SK-N-SH (cell line): ENCODE data around the gene CEACAM3. TPM values are rescaled to one million over a fixed set of nuclear protein-coding genes. Genes with fewer than 3 reads are reported as not detected.
A peak's percentile ranks its signal among the peaks of the same experiment; 100 is the strongest.

Experiments used
- CTCF ChIA-PET: fragments of 300-600, 350-600 bp; formaldehyde crosslinking; extraction: SDS; loops from one replicate; lab custom pipeline; 2021; lab: Yijun Ruan, JAX
- POLR2A ChIA-PET: fragments of 350-600 bp; sonication (Branson Sonifier 250); formaldehyde crosslinking; extraction: SDS; loops from one replicate; lab custom pipeline; 2020; ENCODE audit warnings: antibody characterized with exemption, inconsistent platforms; lab: Yijun Ruan, JAX
- DNase-seq: peaks from one replicate; pipeline ENCODE4 v3.0.0; 2012
- H2AFZ ChIP-seq: fragments of 200-600 bp; sonication (generic); 2 replicates; pipeline ENCODE4 v1.8.1; 2016; ENCODE audit warnings: antibody characterized with exemption, mild to moderate bottlenecking, low read depth
- H3F3A ChIP-seq: fragments of 200-600 bp; sonication (generic); replicated peaks from 2 replicates; pipeline ENCODE3; 2016; ENCODE audit warnings: antibody characterized with exemption, mild to moderate bottlenecking; ENCODE audit not compliant: insufficient read depth
- H3K27ac ChIP-seq, 2 experiments: fragments of 200-500 bp in 1 of 2; fragments of 200-600 bp in 1 of 2; sonication (Bioruptor generic) in 1 of 2; sonication (generic), shearing (Covaris generic) in 1 of 2; 2 replicates each; pipeline versions ENCODE4 v1.5.1 to v1.6.1; 2014 to 2016; ENCODE audit warnings: low read depth in 2 of 2, inconsistent platforms in 1 of 2, low read length in 1 of 2, mild to moderate bottlenecking in 1 of 2, mixed read lengths in 1 of 2
- H3K27me3 ChIP-seq: fragments of 200-600 bp; sonication (generic), shearing (Covaris generic); 2 replicates; pipeline ENCODE4 v1.6.1; 2016; ENCODE audit warnings: mixed run types; ENCODE audit not compliant: insufficient read depth
- H3K36me3 ChIP-seq, 2 experiments: fragments of 200-500 bp in 1 of 2; fragments of 200-600 bp in 1 of 2; sonication (Bioruptor generic) in 1 of 2; sonication (generic) in 1 of 2; replicated peaks in 1 of 2; 2 replicates each; pipeline versions ENCODE3 to v1.5.1; 2014 to 2016; ENCODE audit warnings: low read length in 1 of 2, mild to moderate bottlenecking in 1 of 2; ENCODE audit not compliant: insufficient read depth in 2 of 2, control insufficient read depth in 1 of 2
- H3K4me1 ChIP-seq, 2 experiments: fragments of 200-500 bp in 1 of 2; fragments of 200-600 bp in 1 of 2; sonication (Bioruptor generic) in 1 of 2; sonication (generic), shearing (Covaris generic) in 1 of 2; 2 replicates each; pipeline versions ENCODE4 v1.5.1 to v1.6.1; 2014 to 2016; ENCODE audit warnings: low read depth in 1 of 2, low read length in 1 of 2, mixed run types in 1 of 2; ENCODE audit not compliant: insufficient read depth in 2 of 2, control insufficient read depth in 1 of 2
- H3K4me2 ChIP-seq: fragments of 200-600 bp; sonication (generic), shearing (Covaris generic); 2 replicates; pipeline ENCODE4 v1.6.1; 2017; ENCODE audit warnings: mixed run types
- H3K4me3 ChIP-seq, 2 experiments: fragments of 200-500 bp in 1 of 2; fragments of 200-600 bp in 1 of 2; sonication (Bioruptor generic) in 1 of 2; sonication (generic), shearing (Covaris generic) in 1 of 2; 2 replicates each; pipeline versions ENCODE4 v1.5.1 to v1.8.1; 2014 to 2016; ENCODE audit warnings: low read depth in 2 of 2, inconsistent platforms in 1 of 2, low read length in 1 of 2, mild to moderate bottlenecking in 1 of 2, mixed read lengths in 1 of 2, moderate library complexity in 1 of 2
- H3K79me2 ChIP-seq: fragments of 200-600 bp; sonication (generic); 2 replicates; pipeline ENCODE4 v1.8.1; 2017; ENCODE audit warnings: mild to moderate bottlenecking; ENCODE audit not compliant: insufficient read depth
- H3K9ac ChIP-seq: fragments of 200-600 bp; sonication (generic); 2 replicates; pipeline ENCODE4 v1.6.1; 2017; ENCODE audit warnings: mixed run types
- H3K9me2 ChIP-seq: fragments of 200-600 bp; sonication (generic); 2 replicates; pipeline ENCODE4 v1.6.1; 2017; ENCODE audit warnings: mixed run types
- H3K9me3 ChIP-seq: fragments of 200-600 bp; sonication (generic); 2 replicates; pipeline ENCODE4 v1.6.1; 2017; ENCODE audit warnings: mixed run types, mild to moderate bottlenecking, moderate library complexity
- H4K20me1 ChIP-seq: fragments of 200-600 bp; sonication (generic); 2 replicates; pipeline ENCODE4 v1.6.1; 2017; ENCODE audit warnings: mild to moderate bottlenecking, mixed run types; ENCODE audit not compliant: insufficient read depth
- CTCF ChIP-seq: fragments of 200-600 bp; sonication (generic); IDR thresholded peaks from 2 replicates; pipeline ENCODE4 v1.6.1; 2017; ENCODE audit warnings: antibody characterized with exemption, mild to moderate bottlenecking, moderate library complexity
- FOSL2 ChIP-seq: IDR thresholded peaks from 2 replicates; pipeline ENCODE4 v1.4.0; 2012; ENCODE audit warnings: low read depth, mild to moderate bottlenecking, moderate library complexity, borderline replicate concordance
- FOXJ3 ChIP-seq: sonication (generic); formaldehyde crosslinking; IDR thresholded peaks from 2 replicates; pipeline ENCODE4 v1.5.1; 2020; ENCODE audit warnings: mild to moderate bottlenecking, missing genetic modification reagents
- FOXM1 ChIP-seq: IDR thresholded peaks from 2 replicates; pipeline ENCODE4 v1.4.0; 2012; ENCODE audit warnings: low read depth, mild to moderate bottlenecking
- IRF3 ChIP-seq: fragments of 150-350 bp; IDR thresholded peaks from 2 replicates; pipeline ENCODE4 v1.6.1; 2016; ENCODE audit warnings: mild to moderate bottlenecking, low read depth, low read length
- MEF2A ChIP-seq: IDR thresholded peaks from 2 replicates; pipeline ENCODE4 v1.4.0; 2012; ENCODE audit warnings: low read depth, borderline replicate concordance
- MXI1 ChIP-seq: IDR thresholded peaks from 2 replicates; pipeline ENCODE4 v1.6.1; 2012; ENCODE audit warnings: mild to moderate bottlenecking, low read depth, low read length, improper control_type of control experiment
- POLR2AphosphoS5 ChIP-seq: IDR thresholded peaks from 2 replicates; pipeline ENCODE4 v1.6.1; 2012; ENCODE audit warnings: low read depth, low read length
- RAD21 ChIP-seq: IDR thresholded peaks from 2 replicates; pipeline ENCODE4 v1.6.1; 2012; ENCODE audit warnings: mild to moderate bottlenecking, low read length
- RXRA ChIP-seq: IDR thresholded peaks from 2 replicates; pipeline ENCODE4 v1.4.0; 2012; ENCODE audit warnings: low read depth, mild to moderate bottlenecking, borderline replicate concordance
- SMC3 ChIP-seq: IDR thresholded peaks from 2 replicates; pipeline ENCODE4 v1.6.1; 2012; ENCODE audit warnings: low read depth, low read length, improper control_type of control experiment
- WGBS: methylation state at CpG from one replicate; pipeline ENCODE4 v1.1.6; 2017; ENCODE audit warnings: low lambda C conversion rate; 5-methylcytosine and 5-hydroxymethylcytosine counted together
- polyA plus RNA-seq, 3 experiments: library from polyadenylated mRNA; depleted of rRNA; stranded (reverse); fragments of >200 nt; gene quantifications; 2 replicates each; pipeline ENCODE4 v1.2.3, GENCODE V29; 2012

The CEACAM3 gene
- polyA plus RNA-seq, 1 of the 3 experiments (the other 2 are of a cell fraction): not detected

GRCh38 chr19:41815301-41815700, 18.9 kb downstream of the CEACAM3 start:
- no peaks in the 10 kb centered on the region for H3K79me2 ChIP-seq
- DNase-seq: no peak
- no peaks in the 10 kb centered on the region for H4K20me1 ChIP-seq
- ChIA-PET CTCF (no interaction called here), POLR2A (no interaction called here)
- H3K9me3 ChIP-seq: no peaks in the 10 kb centered on the region
- H3K9ac ChIP-seq: no peak overlapping the region
- no peak overlapping the region for H2AFZ ChIP-seq
- H3K9me2 ChIP-seq: no peaks in the 10 kb centered on the region
- H3K4me3 ChIP-seq: no peak overlapping the region
- no peak for TF ChIP-seq MXI1
- TF ChIP-seq MEF2A: no peak
- TF ChIP-seq IRF3: no peak
- no peak for TF ChIP-seq FOXM1
- no peak for TF ChIP-seq POLR2AphosphoS5
- WGBS: 7% methylated on average over 4 of the region's 4 CpGs
- H3K27me3 ChIP-seq: peaks cover 14% of the 10 kb centered on the region; the same call in 1 of the 2 replicates
- no peaks in the 10 kb centered on the region for H3K36me3 ChIP-seq
- no peaks in the 10 kb centered on the region for H3K4me1 ChIP-seq
- no peak overlapping the region for H3K27ac ChIP-seq
- no peaks in the 10 kb centered on the region for H3F3A ChIP-seq
- H3K4me2 ChIP-seq: no peak overlapping the region

GRCh38 chr19:41816761-41817160, 20.4 kb downstream of the CEACAM3 start:
- no peak overlapping the region for H3K9ac ChIP-seq
- no peaks in the 10 kb centered on the region for H3K79me2 ChIP-seq
- no peaks in the 10 kb centered on the region for H3K36me3 ChIP-seq
- no peak overlapping the region for H3K27ac ChIP-seq
- no peak overlapping the region for H2AFZ ChIP-seq
- POLR2A ChIA-PET: no interaction called here
- H3K4me2 ChIP-seq: no peak overlapping the region
- DNase-seq: no peak
- H4K20me1 ChIP-seq: no peaks in the 10 kb centered on the region
- TF ChIP-seq IRF3 (no peak), MEF2A (no peak), FOSL2 (no peak)
- H3F3A ChIP-seq: no peaks in the 10 kb centered on the region
- CTCF ChIA-PET: interaction anchor here (1.0 to 1.1 kb wide), 3 partner anchors 24 to 38 kb away, joined by 3 read pairs; no protein-coding TSS in a partner anchor
- no peak overlapping the region for H3K4me3 ChIP-seq
- H3K9me3 ChIP-seq: no peaks in the 10 kb centered on the region
- 36% methylated on average over 2 of the region's 2 CpGs for WGBS
- H3K27me3 ChIP-seq: peaks cover 27% of the 10 kb centered on the region; the same call in 1 of the 2 replicates
- no peaks in the 10 kb centered on the region for H3K4me1 ChIP-seq
- no peaks in the 10 kb centered on the region for H3K9me2 ChIP-seq

- H3K36me3 ChIP-seq: no peaks in the 10 kb centered on the region
- no peak overlapping the region for H3K9ac ChIP-seq
- H3K4me1 ChIP-seq: no peaks in the 10 kb centered on the region
- H3K27ac ChIP-seq: no peak overlapping the region
- DNase-seq: peak; percentile 70
- TF ChIP-seq RXRA (no peak), SMC3 (peak; percentile 13; the same call in 1 of the 2 replicates), FOXJ3 (CRISPR knock-in tag) (no peak), RAD21 (peak; percentile 76), CTCF (peak; percentile 63)
- H2AFZ ChIP-seq: no peak overlapping the region
- no peaks in the 10 kb centered on the region for H3K79me2 ChIP-seq
- H3K27me3 ChIP-seq: peaks cover 38% of the 10 kb centered on the region; the same call in 1 of the 2 replicates
- no peaks in the 10 kb centered on the region for H4K20me1 ChIP-seq
- H3K4me2 ChIP-seq: no peak overlapping the region
- no peaks in the 10 kb centered on the region for H3K9me3 ChIP-seq
- WGBS: 28% methylated on average over 12 of the region's 12 CpGs
- 0 out of 2 replicates have a peak, but pooled peaks cover 3% of the 10 kb centered on the region for H3K9me2 ChIP-seq
- POLR2A ChIA-PET: no interaction called here
- CTCF ChIA-PET: interaction anchor here (0.6 to 8.2 kb wide), 17 partner anchors 9 to 371 kb away, joined by 3 to 48 read pairs (median 4); partner anchors contain the start of gene CEACAM3
- H3F3A ChIP-seq: no peaks in the 10 kb centered on the region
- no peak overlapping the region for H3K4me3 ChIP-seq
Measured at GRCh38 chr19:41821003-41821735, 24.8 kb downstream of the CEACAM3 start.
